GM19240 (cell line): Measurements from ENCODE around the gene CFAP57.

Experiments used
- DNase-seq: peaks from one replicate; pipeline ENCODE4 v3.0.0; 2011; ENCODE audit warnings: low spot score; ENCODE audit not compliant: insufficient read length

Gene CFAP57

GRCh38 chr1:43276673-43277072 lies 104.5 kb downstream of the CFAP57 start:
- no peak for DNase-seq

- DNase-seq = no peak
Observed at GRCh38 chr1:43277116-43277876, 105.2 kb downstream of the CFAP57 start.

- DNase-seq = no peak
Observed at GRCh38 chr1:43279161-43279560, 107.0 kb downstream of the CFAP57 start.

GRCh38 chr1:43279666-43280065 lies 107.5 kb downstream of the CFAP57 start:
- DNase-seq = no peak

- no peak for DNase-seq
Observed at GRCh38 chr1:43280692-43281091, 108.6 kb downstream of the CFAP57 start.

- DNase-seq = no peak
Observed at GRCh38 chr1:43282220-43283195, 110.4 kb downstream of the CFAP57 start.

GRCh38 chr1:43284065-43284464 lies 111.9 kb downstream of the CFAP57 start:
- DNase-seq = no peak

GRCh38 chr1:43284546-43285110 lies 112.5 kb downstream of the CFAP57 start:
- DNase-seq = no peak

- no peak for DNase-seq
Observed at GRCh38 chr1:43285269-43285990, 113.3 kb downstream of the CFAP57 start, which contains the start of gene C1orf210. TSS of gene C1orf210 (minus strand) at chr1:43285581. CDS start at chr1:43283270, 2,311 bp downstream.

- no peak for DNase-seq
Observed at GRCh38 chr1:43286115-43286514, 114.0 kb downstream of the CFAP57 start.

GRCh38 chr1:43286533-43286932 lies 114.4 kb downstream of the CFAP57 start:
- DNase-seq = no peak

- no peak for DNase-seq
Observed at GRCh38 chr1:43288058-43288784, 116.1 kb downstream of the CFAP57 start.

GRCh38 chr1:43288785-43289706 lies 116.9 kb downstream of the CFAP57 start:
- no peak for DNase-seq

GRCh38 chr1:43292216-43292615 lies 120.1 kb downstream of the CFAP57 start:
- DNase-seq = no peak

GRCh38 chr1:43292679-43293078 lies 120.5 kb downstream of the CFAP57 start:
- no peak for DNase-seq

- no peak for DNase-seq
Observed at GRCh38 chr1:43293176-43293575, 121.0 kb downstream of the CFAP57 start.

GRCh38 chr1:43293896-43294760 lies 122.0 kb downstream of the CFAP57 start:
- no peak for DNase-seq

- no peak for DNase-seq
Observed at GRCh38 chr1:43294761-43295160, 122.6 kb downstream of the CFAP57 start.
